Activated naive CD8-positive, alpha-beta T cell treated with anti-CD3 and anti-CD28 coated beads for 36 hours (primary cell): ENCODE measurements around the gene IRF4. TPM values are rescaled to one million over a fixed set of nuclear protein-coding genes. Genes with fewer than 3 reads are reported as not detected.

Experiments used
- DNase-seq: peaks from one replicate; pipeline ENCODE4 v3.0.0; 2021
- H3K27ac Mint-ChIP-seq: one replicate; pipeline ENCODE4 v1.8.0; 2022; ENCODE audit warnings: mild to moderate bottlenecking, moderate library complexity, mixed read lengths
- H3K27me3 Mint-ChIP-seq: one replicate; pipeline ENCODE4 v1.8.0; 2022; ENCODE audit warnings: mild to moderate bottlenecking, mixed read lengths
- H3K36me3 Mint-ChIP-seq: one replicate; pipeline ENCODE4 v1.8.0; 2021; ENCODE audit warnings: mild to moderate bottlenecking, mixed read lengths
- H3K4me1 Mint-ChIP-seq: one replicate; pipeline ENCODE4 v1.8.0; 2021; ENCODE audit warnings: mixed read lengths
- H3K4me3 Mint-ChIP-seq: one replicate; pipeline ENCODE4 v1.8.0; 2022; ENCODE audit warnings: mild to moderate bottlenecking, moderate library complexity, mixed read lengths
- H3K9me3 Mint-ChIP-seq: one replicate; pipeline ENCODE4 v1.8.0; 2022; ENCODE audit warnings: mixed read lengths
- total RNA-seq, 2 experiments: library from RNA; stranded (reverse); gene quantifications; one replicate each; pipeline ENCODE4 v1.2.3, GENCODE V29; 2021

IRF4 gene
- total RNA-seq, 2 experiments from 2014 or later = 432 to 438 TPM

DNA sequence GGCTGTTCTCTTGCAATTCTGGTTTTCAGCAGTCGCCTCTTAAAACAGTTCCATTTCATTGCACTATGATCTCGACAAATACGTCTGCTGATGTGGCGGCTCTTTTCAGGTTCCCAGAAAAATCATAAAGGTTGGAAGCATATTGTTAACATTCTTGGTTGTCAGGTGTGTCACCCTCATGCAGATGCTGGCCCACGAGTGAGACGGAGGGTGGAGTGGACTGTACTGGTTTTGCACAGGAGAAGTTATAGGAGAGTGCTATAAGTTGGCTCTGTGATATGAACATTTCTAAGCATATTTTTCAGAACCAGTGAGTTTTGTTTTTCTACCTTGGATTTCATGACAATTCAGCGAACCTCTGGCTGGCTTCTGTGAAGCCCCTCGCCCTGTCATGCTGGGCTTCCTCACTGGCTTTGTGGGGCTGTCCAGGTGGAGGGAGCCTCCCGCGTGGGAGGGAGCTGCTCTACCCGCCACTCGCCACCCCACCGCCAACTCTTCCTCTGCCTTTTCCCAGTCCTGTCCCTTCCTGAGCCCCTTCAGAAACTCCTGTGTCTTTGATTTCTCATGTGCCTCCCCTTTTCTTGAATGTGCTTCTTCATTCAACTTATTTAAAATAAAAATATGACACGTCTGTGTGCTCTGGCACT lies 10.6 kb downstream of the IRF4 start:
- Mint-ChIP-seq H3K4me3 (peak overlapping the region; percentile 67), H3K36me3 (peaks cover 95% of the 10 kb centered on the region), H3K4me1 (peaks cover 87% of the 10 kb centered on the region), H3K27ac (peak overlapping the region; percentile 94), H3K27me3 (no peaks in the 10 kb centered on the region), H3K9me3 (no peaks in the 10 kb centered on the region)
- DNase-seq = no peak

DNA sequence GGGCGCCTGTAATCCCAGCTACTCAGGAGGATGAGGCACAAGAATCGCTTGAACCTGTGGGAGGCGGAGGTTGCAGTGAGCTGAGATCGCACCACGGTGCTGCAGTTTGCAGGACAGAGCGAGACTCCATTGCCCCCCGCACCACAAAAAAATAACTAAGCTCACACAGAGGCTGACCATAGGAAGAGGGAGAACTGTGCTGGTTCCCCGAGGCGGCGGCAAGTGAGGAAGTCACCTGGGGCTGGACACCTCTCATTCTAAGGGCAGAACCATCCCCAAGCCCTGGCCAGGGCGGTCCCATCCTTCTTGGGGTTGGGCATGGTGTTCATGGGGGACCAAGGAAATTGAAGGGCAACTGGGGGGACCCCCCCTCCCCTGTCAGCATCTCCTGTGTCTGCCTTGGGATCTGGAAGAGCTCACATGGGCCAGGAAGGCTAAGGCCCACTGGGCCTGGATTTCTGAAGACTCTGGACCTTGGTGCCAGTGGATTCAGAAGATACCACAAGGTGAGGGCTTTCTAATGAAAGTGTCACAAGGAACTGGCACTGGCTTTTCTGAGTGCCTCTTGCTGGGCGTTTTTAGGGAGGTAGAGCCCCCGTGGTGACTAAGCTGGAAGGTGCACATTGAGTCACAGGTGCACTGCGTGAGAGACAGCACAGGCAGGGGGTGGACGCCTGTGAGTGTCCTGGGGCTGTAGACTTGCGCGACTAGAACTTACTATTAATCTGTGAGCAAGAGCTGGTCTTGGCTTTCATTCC lies 11.5 kb downstream of the IRF4 start:
- peak; percentile 72 for DNase-seq
- Mint-ChIP-seq H3K36me3 (peaks cover 95% of the 10 kb centered on the region), H3K27me3 (no peaks in the 10 kb centered on the region), H3K4me1 (peaks cover 87% of the 10 kb centered on the region), H3K27ac (peak overlapping the region; percentile 94), H3K9me3 (no peaks in the 10 kb centered on the region), H3K4me3 (peak overlapping the region; percentile 67)

DNA sequence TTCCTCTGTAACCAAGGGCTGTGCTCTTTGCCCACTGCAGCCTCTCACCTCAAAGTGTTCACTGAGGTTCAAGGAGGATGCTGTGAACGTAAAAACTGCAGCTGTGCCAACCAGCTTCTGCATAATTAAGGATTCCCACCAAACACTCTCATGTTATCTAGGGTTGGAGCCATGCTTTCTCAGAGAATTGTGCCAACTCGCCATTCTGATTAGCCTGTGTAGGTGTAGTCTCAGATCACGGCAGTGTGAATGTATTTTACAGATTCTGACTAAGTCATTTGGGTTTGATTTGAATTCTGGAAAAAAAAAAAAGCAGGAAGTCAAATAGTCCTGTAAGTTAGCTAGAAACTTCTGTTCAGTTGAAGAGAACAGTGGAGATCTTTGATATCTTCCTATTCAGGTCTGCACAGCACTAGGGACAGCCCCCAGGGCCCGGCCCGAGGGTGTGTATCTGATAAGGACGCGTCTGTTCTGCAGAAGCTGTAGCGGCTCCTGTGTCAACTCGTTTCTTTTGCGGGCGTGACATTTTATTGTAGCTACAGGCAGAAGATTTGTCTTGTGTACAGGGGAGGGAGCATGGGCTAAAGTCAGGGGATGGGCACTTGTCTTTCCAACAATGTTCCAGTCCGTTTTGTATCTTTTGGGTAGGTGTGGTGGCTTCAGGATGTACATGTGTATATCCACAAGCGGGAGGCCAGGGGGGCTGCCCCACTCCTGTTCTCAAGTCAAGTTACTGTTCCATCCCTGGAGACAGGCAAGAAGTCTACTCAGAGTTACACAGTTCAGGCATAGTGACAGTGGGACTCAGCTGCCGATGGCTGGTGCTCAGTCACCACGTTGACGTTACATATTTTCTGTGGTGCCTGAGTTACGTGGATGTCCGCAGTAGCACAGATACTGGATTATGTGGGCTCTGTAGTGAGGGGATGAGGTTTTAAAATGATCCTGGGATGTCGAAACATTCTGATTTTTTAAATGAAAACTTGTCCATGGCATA lies 12.4 kb downstream of the IRF4 start:
- H3K27me3 Mint-ChIP-seq = no peaks in the 10 kb centered on the region

DNA sequence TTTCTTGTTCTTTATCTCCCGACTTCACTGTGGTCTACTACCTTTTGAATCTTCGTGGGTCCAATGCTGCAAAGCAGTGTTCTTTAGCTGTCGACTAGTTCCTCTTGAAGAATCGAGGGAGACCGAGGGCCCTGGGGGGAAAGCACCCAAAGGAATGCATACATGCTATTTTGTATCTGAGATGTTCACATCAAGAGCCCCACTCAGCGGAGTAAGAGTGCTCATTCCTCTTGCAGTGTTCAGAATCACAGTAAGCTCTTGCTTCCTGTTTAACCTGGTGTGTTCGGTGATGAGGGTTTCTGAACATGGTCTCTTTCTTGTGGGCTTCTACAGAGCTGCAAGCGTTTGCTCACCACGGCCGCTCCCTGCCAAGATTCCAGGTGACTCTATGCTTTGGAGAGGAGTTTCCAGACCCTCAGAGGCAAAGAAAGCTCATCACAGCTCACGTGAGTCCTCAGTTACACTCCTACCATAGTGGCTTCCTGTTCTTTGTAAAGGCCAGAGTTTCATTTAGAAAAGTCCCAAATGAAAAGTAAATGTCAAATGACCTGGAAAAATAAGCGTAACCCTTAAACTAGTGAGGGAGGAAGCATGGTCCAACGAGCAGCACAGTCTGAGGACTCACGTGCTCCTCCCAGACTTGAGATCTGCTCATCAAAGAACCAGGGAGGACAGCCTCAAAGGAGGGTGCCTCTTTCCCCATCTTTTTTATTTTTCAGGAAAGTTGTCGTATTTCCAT lies 13.3 kb downstream of the IRF4 start:
- peak; percentile 50 for DNase-seq
- Mint-ChIP-seq H3K27me3 (no peaks in the 10 kb centered on the region), H3K27ac (peak overlapping the region; percentile 94), H3K36me3 (peaks cover 95% of the 10 kb centered on the region), H3K4me3 (peak overlapping the region; percentile 67), H3K4me1 (peaks cover 86% of the 10 kb centered on the region), H3K9me3 (no peaks in the 10 kb centered on the region)

More for the DNA sequence above, 12.4 kb downstream of the IRF4 start:
- peak; percentile 65 for DNase-seq
- peak overlapping the region; percentile 67 for H3K4me3 Mint-ChIP-seq
- no peaks in the 10 kb centered on the region for H3K9me3 Mint-ChIP-seq
- peaks cover 88% of the 10 kb centered on the region for H3K4me1 Mint-ChIP-seq
- peaks cover 95% of the 10 kb centered on the region for H3K36me3 Mint-ChIP-seq
- H3K27ac Mint-ChIP-seq = peak overlapping the region; percentile 94

DNA sequence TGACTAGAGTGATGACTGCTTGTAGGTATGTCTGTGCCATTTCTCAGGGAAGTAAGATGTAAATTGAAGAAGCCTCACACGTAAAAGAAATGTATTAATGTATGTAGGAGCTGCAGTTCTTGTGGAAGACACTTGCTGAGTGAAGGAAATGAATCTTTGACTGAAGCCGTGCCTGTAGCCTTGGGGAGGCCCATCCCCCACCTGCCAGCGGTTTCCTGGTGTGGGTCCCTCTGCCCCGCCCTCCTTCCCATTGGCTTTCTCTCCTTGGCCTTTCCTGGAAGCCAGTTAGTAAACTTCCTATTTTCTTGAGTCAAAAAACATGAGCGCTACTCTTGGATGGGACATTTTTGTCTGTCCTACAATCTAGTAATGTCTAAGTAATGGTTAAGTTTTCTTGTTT lies 16.6 kb downstream of the IRF4 start:
- H3K9me3 Mint-ChIP-seq = no peaks in the 10 kb centered on the region
- peaks cover 4% of the 10 kb centered on the region for H3K27me3 Mint-ChIP-seq
- peak overlapping the region; percentile 80 for H3K27ac Mint-ChIP-seq
- H3K4me3 Mint-ChIP-seq = no peak overlapping the region
- peaks cover 96% of the 10 kb centered on the region for H3K36me3 Mint-ChIP-seq
- DNase-seq = no peak
- peaks cover 84% of the 10 kb centered on the region for H3K4me1 Mint-ChIP-seq

DNA sequence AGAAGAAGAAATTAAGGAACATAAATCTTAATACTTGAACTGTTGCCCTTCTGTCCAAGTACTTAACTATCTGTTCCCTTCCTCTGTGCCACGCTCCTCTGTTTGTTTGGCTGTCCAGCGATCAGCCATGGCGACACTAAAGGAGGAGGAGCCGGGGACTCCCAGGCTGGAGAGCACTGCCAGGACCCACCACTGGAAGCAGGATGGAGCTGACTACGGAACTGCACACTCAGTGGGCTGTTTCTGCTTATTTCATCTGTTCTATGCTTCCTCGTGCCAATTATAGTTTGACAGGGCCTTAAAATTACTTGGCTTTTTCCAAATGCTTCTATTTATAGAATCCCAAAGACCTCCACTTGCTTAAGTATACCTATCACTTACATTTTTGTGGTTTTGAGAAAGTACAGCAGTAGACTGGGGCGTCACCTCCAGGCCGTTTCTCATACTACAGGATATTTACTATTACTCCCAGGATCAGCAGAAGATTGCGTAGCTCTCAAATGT lies 17.1 kb downstream of the IRF4 start:
- Mint-ChIP-seq H3K27ac (peak overlapping the region; percentile 80), H3K36me3 (peaks cover 95% of the 10 kb centered on the region), H3K4me1 (peaks cover 79% of the 10 kb centered on the region)

DNA sequence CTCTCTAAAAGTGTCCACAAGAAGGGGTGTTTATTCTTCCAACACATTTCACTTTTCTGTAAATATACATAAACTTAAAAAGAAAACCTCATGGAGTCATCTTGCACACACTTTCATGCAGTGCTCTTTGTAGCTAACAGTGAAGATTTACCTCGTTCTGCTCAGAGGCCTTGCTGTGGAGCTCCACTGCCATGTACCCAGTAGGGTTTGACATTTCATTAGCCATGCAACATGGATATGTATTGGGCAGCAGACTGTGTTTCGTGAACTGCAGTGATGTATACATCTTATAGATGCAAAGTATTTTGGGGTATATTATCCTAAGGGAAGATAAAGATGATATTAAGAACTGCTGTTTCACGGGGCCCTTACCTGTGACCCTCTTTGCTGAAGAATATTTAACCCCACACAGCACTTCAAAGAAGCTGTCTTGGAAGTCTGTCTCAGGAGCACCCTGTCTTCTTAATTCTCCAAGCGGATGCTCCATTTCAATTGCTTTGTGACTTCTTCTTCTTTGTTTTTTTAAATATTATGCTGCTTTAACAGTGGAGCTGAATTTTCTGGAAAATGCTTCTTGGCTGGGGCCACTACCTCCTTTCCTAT lies 17.9 kb downstream of the IRF4 start:
- DNase-seq = no peak
- H3K9me3 Mint-ChIP-seq = peaks cover 3% of the 10 kb centered on the region
- peaks cover 4% of the 10 kb centered on the region for H3K27me3 Mint-ChIP-seq
- H3K4me3 Mint-ChIP-seq = no peak overlapping the region
- H3K27ac Mint-ChIP-seq = peak overlapping the region; percentile 54
- peaks cover 71% of the 10 kb centered on the region for H3K4me1 Mint-ChIP-seq
- peaks cover 88% of the 10 kb centered on the region for H3K36me3 Mint-ChIP-seq

More for the DNA sequence above, 17.1 kb downstream of the IRF4 start:
- H3K9me3 Mint-ChIP-seq = no peaks in the 10 kb centered on the region
- H3K27me3 Mint-ChIP-seq = peaks cover 4% of the 10 kb centered on the region
- H3K4me3 Mint-ChIP-seq = no peak overlapping the region
- no peak for DNase-seq

DNA sequence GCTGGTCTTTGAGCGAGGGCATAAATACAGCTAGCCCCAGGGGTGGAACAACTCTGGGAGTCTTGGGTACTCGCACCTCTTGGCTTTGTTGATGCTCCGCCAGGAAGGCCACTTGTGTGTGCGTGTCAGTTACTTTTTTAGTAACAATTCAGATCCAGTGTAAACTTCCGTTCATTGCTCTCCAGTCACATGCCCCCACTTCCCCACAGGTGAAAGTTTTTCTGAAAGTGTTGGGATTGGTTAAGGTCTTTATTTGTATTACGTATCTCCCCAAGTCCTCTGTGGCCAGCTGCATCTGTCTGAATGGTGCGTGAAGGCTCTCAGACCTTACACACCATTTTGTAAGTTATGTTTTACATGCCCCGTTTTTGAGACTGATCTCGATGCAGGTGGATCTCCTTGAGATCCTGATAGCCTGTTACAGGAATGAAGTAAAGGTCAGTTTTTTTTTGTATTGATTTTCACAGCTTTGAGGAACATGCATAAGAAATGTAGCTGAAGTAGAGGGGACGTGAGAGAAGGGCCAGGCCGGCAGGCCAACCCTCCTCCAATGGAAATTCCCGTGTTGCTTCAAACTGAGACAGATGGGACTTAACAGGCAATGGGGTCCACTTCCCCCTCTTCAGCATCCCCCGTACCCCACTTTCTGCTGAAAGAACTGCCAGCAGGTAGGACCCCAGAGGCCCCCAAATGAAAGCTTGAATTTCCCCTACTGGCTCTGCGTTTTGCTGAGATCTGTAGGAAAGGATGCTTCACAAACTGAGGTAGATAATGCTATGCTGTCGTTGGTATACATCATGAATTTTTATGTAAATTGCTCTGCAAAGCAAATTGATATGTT lies 19.2 kb downstream of the IRF4 start:
- Mint-ChIP-seq H3K4me1 (peaks cover 61% of the 10 kb centered on the region), H3K36me3 (peaks cover 87% of the 10 kb centered on the region), H3K9me3 (peaks cover 15% of the 10 kb centered on the region), H3K27ac (peak overlapping the region; percentile 54), H3K27me3 (peaks cover 4% of the 10 kb centered on the region), H3K4me3 (no peak overlapping the region)
- no peak for DNase-seq

DNA sequence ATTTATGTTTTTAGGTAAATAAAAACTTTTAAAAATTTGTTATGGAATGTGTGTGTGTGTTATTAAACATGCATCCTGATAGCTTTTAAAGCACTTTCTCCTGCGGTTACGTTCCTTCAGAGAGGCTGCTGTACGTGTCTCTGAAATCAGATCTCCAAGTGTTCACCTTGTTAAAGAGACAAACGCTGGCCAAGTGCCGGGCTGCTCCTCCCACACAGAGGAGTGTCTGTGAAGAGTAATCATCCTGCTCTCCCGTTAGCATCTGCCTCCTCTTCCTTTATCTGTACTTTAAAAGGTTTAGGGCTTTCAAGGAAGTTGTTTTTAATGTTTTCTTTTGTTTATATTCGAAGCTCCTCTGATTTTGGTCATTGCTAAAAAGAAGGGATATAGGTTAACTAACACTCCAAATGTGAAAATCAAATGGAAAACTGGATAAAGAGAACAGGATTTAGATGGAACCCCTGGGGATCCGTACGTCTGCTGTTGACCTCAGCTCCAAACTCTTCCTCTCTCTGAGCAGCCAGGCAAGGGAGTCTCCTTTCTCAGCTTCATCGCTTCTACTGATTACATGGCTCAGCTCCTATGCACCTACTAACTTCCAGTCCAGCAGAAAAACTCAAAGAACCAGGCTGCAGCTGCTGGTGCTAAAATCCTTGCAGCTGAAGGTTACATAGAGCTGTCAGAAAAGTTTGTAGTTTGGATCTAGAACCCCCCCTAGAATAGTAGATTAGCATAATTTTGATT lies 20.0 kb downstream of the IRF4 start:
- H3K4me1 Mint-ChIP-seq = peaks cover 57% of the 10 kb centered on the region
- peaks cover 20% of the 10 kb centered on the region for H3K9me3 Mint-ChIP-seq
- H3K27me3 Mint-ChIP-seq = peaks cover 4% of the 10 kb centered on the region
- peaks cover 87% of the 10 kb centered on the region for H3K36me3 Mint-ChIP-seq
- no peak overlapping the region for H3K4me3 Mint-ChIP-seq
- DNase-seq = no peak
- H3K27ac Mint-ChIP-seq = peak overlapping the region; percentile 74

DNA sequence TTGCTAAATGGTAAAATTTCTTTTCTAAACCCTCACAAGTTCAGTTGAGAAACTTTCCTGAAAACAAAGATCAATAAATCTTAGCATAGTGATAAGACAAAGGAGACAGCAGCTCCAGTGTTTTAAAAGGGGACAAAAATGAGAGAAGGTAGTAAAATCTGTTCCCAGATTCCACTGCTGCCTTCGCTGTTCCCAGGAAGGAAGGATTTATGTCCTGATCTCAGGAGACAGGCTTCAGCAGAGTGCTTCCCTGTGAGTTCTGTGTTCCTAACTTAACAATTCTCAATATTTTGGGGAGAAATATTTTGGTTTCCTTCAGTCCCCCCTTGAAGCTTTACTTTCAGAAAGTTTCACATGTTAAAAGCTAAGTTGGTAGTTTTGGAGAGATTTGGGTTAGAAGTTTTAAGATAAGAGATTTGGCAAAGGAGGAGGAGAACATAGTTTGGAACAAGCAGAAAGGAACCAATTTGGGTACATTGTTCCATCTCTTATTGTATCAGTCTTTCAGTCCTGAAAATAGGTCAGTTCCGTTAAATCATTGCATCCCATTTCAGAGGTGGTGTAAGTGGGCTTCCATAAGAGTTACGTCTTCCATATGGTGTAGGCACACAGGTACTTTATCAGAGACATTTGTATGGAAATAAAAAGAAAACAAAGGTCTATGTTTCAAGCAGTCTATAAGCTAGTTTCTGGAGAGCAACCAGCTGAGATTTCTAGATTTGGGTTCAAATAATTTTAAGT lies 20.8 kb downstream of the IRF4 start:
- H3K9me3 Mint-ChIP-seq = peaks cover 20% of the 10 kb centered on the region
- H3K4me3 Mint-ChIP-seq = no peak overlapping the region
- H3K4me1 Mint-ChIP-seq = peaks cover 50% of the 10 kb centered on the region
- H3K27ac Mint-ChIP-seq = peak overlapping the region; percentile 74
- peaks cover 79% of the 10 kb centered on the region for H3K36me3 Mint-ChIP-seq
- no peak for DNase-seq
- peaks cover 4% of the 10 kb centered on the region for H3K27me3 Mint-ChIP-seq

DNA sequence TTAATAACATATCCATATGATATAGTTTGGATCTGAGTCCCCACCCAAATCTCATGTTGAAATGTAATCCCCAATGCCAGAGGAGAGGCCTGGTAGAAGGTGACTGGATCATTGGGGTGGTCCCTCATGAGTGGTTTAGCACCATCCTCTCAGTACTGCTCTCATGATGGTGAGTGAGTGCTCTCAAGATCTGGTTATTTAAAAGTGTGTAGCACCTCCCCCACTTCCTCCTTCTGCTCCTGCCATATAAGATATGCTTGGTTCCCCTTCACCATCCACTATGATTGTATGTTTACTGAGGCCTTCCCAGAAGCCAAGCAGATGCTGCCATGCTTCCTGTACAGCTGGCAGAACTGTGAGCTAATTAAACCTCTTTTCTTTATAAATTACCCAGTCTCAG lies 22.9 kb downstream of the IRF4 start:
- Mint-ChIP-seq H3K4me3 (no peak overlapping the region), H3K4me1 (peaks cover 33% of the 10 kb centered on the region), H3K9me3 (peaks cover 22% of the 10 kb centered on the region), H3K36me3 (peaks cover 59% of the 10 kb centered on the region), H3K27ac (peak overlapping the region; percentile 62), H3K27me3 (peaks cover 4% of the 10 kb centered on the region)
- DNase-seq = no peak

DNA sequence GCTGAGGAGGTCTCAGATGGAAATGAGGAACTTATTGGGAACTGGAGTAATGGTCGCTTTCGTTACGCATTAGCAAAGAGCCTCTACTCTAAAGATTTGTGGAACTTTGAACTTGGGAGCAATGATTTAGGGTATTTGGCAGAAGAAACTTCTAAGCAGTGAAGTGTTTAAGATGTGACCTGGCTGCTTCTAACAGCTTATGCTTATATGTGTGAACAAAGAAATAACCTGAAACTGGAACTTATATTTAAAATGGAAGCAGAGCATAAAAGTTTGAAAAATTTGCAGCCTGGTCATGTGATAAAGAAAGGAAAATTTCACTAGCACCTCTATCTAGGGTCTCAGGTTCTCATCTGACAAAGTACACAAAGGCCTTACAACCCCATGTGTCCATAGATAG lies 23.5 kb downstream of the IRF4 start:
- H3K36me3 Mint-ChIP-seq = peaks cover 53% of the 10 kb centered on the region
- H3K27me3 Mint-ChIP-seq = peaks cover 4% of the 10 kb centered on the region
- H3K9me3 Mint-ChIP-seq = peaks cover 22% of the 10 kb centered on the region
- no peak for DNase-seq
- peaks cover 34% of the 10 kb centered on the region for H3K4me1 Mint-ChIP-seq
- no peak overlapping the region for H3K4me3 Mint-ChIP-seq
- peak overlapping the region; percentile 62 for H3K27ac Mint-ChIP-seq
